Keratinocyte (primary cell): ENCODE measurements around the gene TLL2. TPM values are rescaled to one million over a fixed set of nuclear protein-coding genes. Genes with fewer than 3 reads are reported as not detected.

Experiments
- DNase-seq: peaks from one replicate; pipeline ENCODE4 v3.0.0-alpha.2; 2011; ENCODE audit warnings: low read depth, missing footprints, low spot score
- FAIRE-seq: peaks from 2 replicates; lab custom pipeline; 2011; peaks lifted over from hg19 to GRCh38; lab: Jason Lieb, UNC
- H2AFZ ChIP-seq: 2 replicates; pipeline ENCODE4 v1.6.0; 2012; ENCODE audit warnings: low read length, control low read depth, inconsistent platforms; ENCODE audit not compliant: control insufficient read depth
- H3K27ac ChIP-seq: 2 replicates; pipeline ENCODE4 v1.5.1; 2011; ENCODE audit warnings: low read length; ENCODE audit not compliant: control insufficient read depth, insufficient read depth
- H3K27me3 ChIP-seq: 3 replicates; pipeline ENCODE4 v1.6.0; 2011; ENCODE audit warnings: low read length; ENCODE audit not compliant: control insufficient read depth, insufficient read depth; ENCODE audit errors: extremely low read depth
- H3K36me3 ChIP-seq, 2 experiments: 2 replicates in 1 of 2; 3 replicates in 1 of 2; pipeline ENCODE4 v1.5.1; 2011; ENCODE audit warnings: low read length in 2 of 2, mild to moderate bottlenecking in 1 of 2; ENCODE audit not compliant: control insufficient read depth in 2 of 2, insufficient read depth in 2 of 2; ENCODE audit errors: extremely low read depth in 1 of 2
- H3K4me1 ChIP-seq: 3 replicates; pipeline ENCODE4 v1.5.1; 2011; ENCODE audit warnings: low read length; ENCODE audit not compliant: control insufficient read depth, insufficient read depth; ENCODE audit errors: extremely low read depth
- H3K4me2 ChIP-seq: 3 replicates; pipeline ENCODE4 v1.6.0; 2011; ENCODE audit warnings: low read depth, low read length; ENCODE audit not compliant: control insufficient read depth, insufficient read depth; ENCODE audit errors: extremely low read depth
- H3K4me3 ChIP-seq, 3 experiments: fragments of 200-600 bp in 1 of 3; sonication (generic) in 1 of 3; 2 replicates in 2 of 3; 3 replicates in 1 of 3; pipeline ENCODE4 v1.5.1; 2011 to 2016; ENCODE audit warnings: low read length in 3 of 3, mild to moderate bottlenecking in 3 of 3, control low read depth in 2 of 3, inconsistent platforms in 1 of 3, low read depth in 1 of 3, mixed read lengths in 1 of 3, mixed run types in 1 of 3, moderate library complexity in 1 of 3; ENCODE audit not compliant: control insufficient read depth in 2 of 3, insufficient read depth in 2 of 3; ENCODE audit errors: extremely low read depth in 1 of 3
- H3K79me2 ChIP-seq: 2 replicates; pipeline ENCODE4 v1.6.0; 2012; ENCODE audit warnings: low read length; ENCODE audit not compliant: control insufficient read depth, insufficient read depth
- H3K9ac ChIP-seq: 3 replicates; pipeline ENCODE4 v1.6.0; 2011; ENCODE audit warnings: low read length; ENCODE audit not compliant: control insufficient read depth, insufficient read depth; ENCODE audit errors: extremely low read depth
- H3K9me1 ChIP-seq: 3 replicates; pipeline ENCODE4 v1.6.0; 2011; ENCODE audit warnings: low read length; ENCODE audit not compliant: control insufficient read depth, insufficient read depth; ENCODE audit errors: extremely low read depth
- H3K9me3 ChIP-seq: 2 replicates; pipeline ENCODE4 v1.5.1; 2012; ENCODE audit warnings: low read depth, low read length; ENCODE audit not compliant: control insufficient read depth
- H4K20me1 ChIP-seq: 3 replicates; pipeline ENCODE4 v1.6.0; 2011; ENCODE audit warnings: low read length; ENCODE audit not compliant: control insufficient read depth, insufficient read depth; ENCODE audit errors: extremely low read depth
- EZH2 ChIP-seq: IDR thresholded peaks from one replicate; pipeline ENCODE4 v1.6.1; 2012; ENCODE audit warnings: inconsistent platforms, mild to moderate bottlenecking, low read length, moderate library complexity
- dilution Hi-C: fragments of 300-500 bp; cut with MboI; formaldehyde crosslinking; loops from one replicate; pipeline ENCODE4 v1.7.0; 2020; ENCODE audit warnings: low sequenced_read_pairs; ENCODE audit not compliant: extremely low pct_ligation_motif_present
- polyA plus RNA-seq, 5 experiments: library from polyadenylated mRNA; depleted of rRNA in 3 of 5; stranded (reverse) in 3 of 5; stranded (forward) in 1 of 5; unstranded in 1 of 5; fragments of >200 nt; gene quantifications; 1 replicate in 1 of 5; 2 replicates in 3 of 5; 3 replicates in 1 of 5; pipeline versions ENCODE4 v1.2.1 to v1.2.3, GENCODE V29; 2011 to 2012; ENCODE audit warnings: missing spikeins in 2 of 5, low read depth in 1 of 5, low replicate concordance in 1 of 5
- TF ChIP-seq, protein P1 (sequence below), 3 experiments: IDR thresholded peaks in 1 of 3; conservative IDR thresholded peaks in 1 of 3; optimal IDR thresholded peaks in 1 of 3; 2 replicates in 2 of 3; 3 replicates in 1 of 3; pipeline versions ENCODE3 to v1.5.1; 2011; ENCODE audit warnings: low read length in 3 of 3, mild to moderate bottlenecking in 3 of 3, moderate library complexity in 2 of 3, control low read depth in 1 of 3, inconsistent platforms in 1 of 3; ENCODE audit not compliant: insufficient read depth in 2 of 3; ENCODE audit errors: extremely low read depth in 1 of 3

Gene TLL2
- polyA plus RNA-seq, 1 donor (not counting 4 experiments of a cell fraction or from before 2014, with no cell fraction given), result 0.83 TPM

DNA sequence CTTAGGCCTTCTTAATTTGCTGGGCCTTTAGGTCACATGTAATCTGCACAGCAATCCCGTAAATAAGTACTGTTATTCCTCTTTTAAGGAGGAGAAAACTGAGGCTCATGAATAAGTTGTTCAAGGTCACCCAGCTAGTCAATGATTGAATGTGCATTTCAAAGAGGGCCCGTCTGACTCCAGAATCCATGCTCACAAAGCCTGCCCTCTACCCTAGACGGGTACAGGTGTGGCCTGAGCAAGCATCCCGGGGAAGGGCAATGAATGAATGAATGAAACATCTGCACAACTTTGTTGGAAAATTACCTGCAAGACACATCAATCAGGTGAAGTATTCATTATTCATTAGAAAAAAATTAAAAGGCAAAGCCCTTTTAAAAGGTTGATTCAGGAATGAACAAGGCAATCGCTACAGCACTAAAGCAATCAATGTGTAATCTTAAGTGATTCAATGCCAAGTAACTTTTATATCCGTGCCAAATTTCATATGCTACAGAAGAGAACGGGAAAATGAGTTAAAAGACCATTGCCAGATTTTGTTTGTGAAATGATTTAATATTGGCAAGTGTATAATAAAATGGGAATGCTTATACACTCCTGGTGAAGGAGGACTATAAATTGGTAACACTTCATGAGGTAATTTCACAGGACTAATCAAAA is 61.1 kb downstream of the TLL2 start:
- TF ChIP-seq EZH2, result no peak
- TF ChIP-seq, protein P1, sequence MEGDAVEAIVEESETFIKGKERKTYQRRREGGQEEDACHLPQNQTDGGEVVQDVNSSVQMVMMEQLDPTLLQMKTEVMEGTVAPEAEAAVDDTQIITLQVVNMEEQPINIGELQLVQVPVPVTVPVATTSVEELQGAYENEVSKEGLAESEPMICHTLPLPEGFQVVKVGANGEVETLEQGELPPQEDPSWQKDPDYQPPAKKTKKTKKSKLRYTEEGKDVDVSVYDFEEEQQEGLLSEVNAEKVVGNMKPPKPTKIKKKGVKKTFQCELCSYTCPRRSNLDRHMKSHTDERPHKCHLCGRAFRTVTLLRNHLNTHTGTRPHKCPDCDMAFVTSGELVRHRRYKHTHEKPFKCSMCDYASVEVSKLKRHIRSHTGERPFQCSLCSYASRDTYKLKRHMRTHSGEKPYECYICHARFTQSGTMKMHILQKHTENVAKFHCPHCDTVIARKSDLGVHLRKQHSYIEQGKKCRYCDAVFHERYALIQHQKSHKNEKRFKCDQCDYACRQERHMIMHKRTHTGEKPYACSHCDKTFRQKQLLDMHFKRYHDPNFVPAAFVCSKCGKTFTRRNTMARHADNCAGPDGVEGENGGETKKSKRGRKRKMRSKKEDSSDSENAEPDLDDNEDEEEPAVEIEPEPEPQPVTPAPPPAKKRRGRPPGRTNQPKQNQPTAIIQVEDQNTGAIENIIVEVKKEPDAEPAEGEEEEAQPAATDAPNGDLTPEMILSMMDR (optimal IDR thresholded peaks at IDR 0.05 in 1 of 3, IDR thresholded peaks at IDR 0.05 in 1 of 3, conservative IDR thresholded peaks at IDR 0.05 in 1 of 3; ENCODE audit: extremely low read depth in 1 of 3, insufficient read depth in 2 of 3, low read length in 3 of 3), result no peak
- H3K4me2 ChIP-seq, result no peak overlapping the region
- H3K36me3 ChIP-seq, result no peaks in the 10 kb centered on the region
- H3K27me3 ChIP-seq, result peaks cover 3% of the 10 kb centered on the region
- no peak overlapping the region for H3K4me3 ChIP-seq
- no peak for DNase-seq
- H2AFZ ChIP-seq, result no peak overlapping the region
- no peak for FAIRE-seq
- no peak overlapping the region for H3K9ac ChIP-seq
- H3K9me3 ChIP-seq, result no peaks in the 10 kb centered on the region
- no peaks in the 10 kb centered on the region for H3K9me1 ChIP-seq
- no peaks in the 10 kb centered on the region for H3K79me2 ChIP-seq
- no peak overlapping the region for H3K27ac ChIP-seq
- dilution Hi-C loops, result no loop called here
- H4K20me1 ChIP-seq, result no peaks in the 10 kb centered on the region
- no peaks in the 10 kb centered on the region for H3K4me1 ChIP-seq

DNA sequence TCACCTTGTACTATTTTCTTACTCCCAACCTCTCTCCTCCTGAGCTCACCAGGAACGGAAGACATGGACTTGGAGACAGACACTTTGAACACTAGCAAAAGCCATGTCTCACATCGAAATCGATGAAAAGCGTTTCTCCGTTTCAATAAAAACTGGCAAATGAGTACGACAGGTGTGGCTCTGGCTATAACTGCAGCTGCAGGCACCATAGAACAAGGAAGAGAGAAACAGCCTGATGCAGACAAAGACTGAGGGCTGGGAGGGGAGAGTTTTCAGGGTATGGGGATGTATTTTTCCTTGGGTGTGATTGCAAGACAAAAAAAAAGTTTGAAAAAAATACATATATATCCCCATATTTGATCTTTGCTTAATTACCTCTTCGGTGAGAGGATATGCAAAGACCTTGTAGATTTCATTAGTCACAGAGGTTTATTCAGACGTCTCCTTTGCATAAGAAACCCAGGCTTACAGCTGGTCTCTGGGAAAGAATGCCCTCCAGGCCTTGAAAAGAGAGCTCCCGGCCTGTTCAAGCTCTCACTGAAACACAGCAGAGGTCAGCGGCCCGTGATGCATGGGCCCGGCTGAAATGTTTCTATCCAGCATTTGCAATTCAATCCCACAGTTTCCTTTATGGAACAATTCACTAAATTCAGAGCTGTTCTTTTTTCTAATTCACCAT is 63.1 kb downstream of the TLL2 start:
- no peak for TF ChIP-seq EZH2
- TF ChIP-seq, protein P1 (optimal IDR thresholded peaks at IDR 0.05 in 1 of 3, IDR thresholded peaks at IDR 0.05 in 1 of 3, conservative IDR thresholded peaks at IDR 0.05 in 1 of 3; ENCODE audit: extremely low read depth in 1 of 3, insufficient read depth in 2 of 3, low read length in 3 of 3), result no peak
- dilution Hi-C loops, result no loop called here

More for the DNA sequence above, 63.1 kb downstream of the TLL2 start:
- no peak overlapping the region for H3K9ac ChIP-seq
- H3K36me3 ChIP-seq, result no peaks in the 10 kb centered on the region
- FAIRE-seq (no peak), DNase-seq (no peak)
- H2AFZ ChIP-seq, result no peak overlapping the region
- no peaks in the 10 kb centered on the region for H3K9me1 ChIP-seq
- no peaks in the 10 kb centered on the region for H3K4me1 ChIP-seq
- no peaks in the 10 kb centered on the region for H3K9me3 ChIP-seq
- no peaks in the 10 kb centered on the region for H3K79me2 ChIP-seq
- no peak overlapping the region for H3K4me2 ChIP-seq
- no peak overlapping the region for H3K27ac ChIP-seq
- peaks cover 3% of the 10 kb centered on the region for H3K27me3 ChIP-seq
- no peaks in the 10 kb centered on the region for H4K20me1 ChIP-seq
- no peak overlapping the region for H3K4me3 ChIP-seq
